HepG2 (cell line): Measurements from ENCODE around the gene AVPR2. TPM values are rescaled to one million over a fixed set of nuclear protein-coding genes. Genes with fewer than 3 reads are reported as not detected.

Source experiments
- EED ChIP-seq: sonication (generic); formaldehyde crosslinking; IDR thresholded peaks from 2 replicates; pipeline ENCODE4 v1.5.0; 2020; ENCODE audit warnings: mild to moderate bottlenecking, missing genetic modification reagents
- HMGA1 ChIP-seq: sonication (generic); formaldehyde crosslinking; conservative IDR thresholded peaks from 2 replicates; pipeline ENCODE4 v1.4.0; 2020; ENCODE audit warnings: missing genetic modification reagents
- IRF2 ChIP-seq: IDR thresholded peaks from 2 replicates; pipeline ENCODE4 v1.6.1; 2018; ENCODE audit warnings: missing genetic modification reagents, missing compliant biosample characterization
- KLF6 ChIP-seq: IDR thresholded peaks from 2 replicates; pipeline ENCODE4 v1.8.0; 2016; ENCODE audit warnings: missing biosample characterization, missing genetic modification reagents
- MED1 ChIP-seq: sonication (generic); formaldehyde crosslinking; IDR thresholded peaks from 2 replicates; pipeline ENCODE4 v1.4.0; 2020; ENCODE audit warnings: missing genetic modification reagents
- MYNN ChIP-seq: sonication (generic); formaldehyde crosslinking; IDR thresholded peaks from 2 replicates; pipeline ENCODE4 v1.4.0; 2020; ENCODE audit warnings: mild to moderate bottlenecking, low read depth, missing genetic modification reagents
- NFYC ChIP-seq: IDR thresholded peaks from 2 replicates; pipeline ENCODE4 v1.6.1; 2016; ENCODE audit warnings: missing genetic modification reagents, missing compliant biosample characterization
- SNRNP70 ChIP-seq: fragments of 200-400 bp; formaldehyde crosslinking; IDR thresholded peaks from 2 replicates; pipeline ENCODE4 v1.6.1; 2017; ENCODE audit warnings: mild to moderate bottlenecking, low read depth, low read length, moderate library complexity
- TAF15 ChIP-seq: fragments of 200-400 bp; formaldehyde crosslinking; IDR thresholded peaks from one replicate; pipeline ENCODE4 v1.6.1; 2018; ENCODE audit warnings: mild to moderate bottlenecking, low read depth, low read length; ENCODE audit not compliant: poor library complexity, severe bottlenecking
- ZC3H4 ChIP-seq: sonication (generic); formaldehyde crosslinking; IDR thresholded peaks from 2 replicates; pipeline ENCODE4 v1.4.0; 2020; ENCODE audit warnings: missing genetic modification reagents, borderline replicate concordance
- ZNF235 ChIP-seq: sonication (generic); formaldehyde crosslinking; IDR thresholded peaks from 2 replicates; pipeline ENCODE4 v1.8.1; 2023; ENCODE audit warnings: mild to moderate bottlenecking, missing genetic modification reagents, borderline replicate concordance
- ZNF615 ChIP-seq: sonication (generic); formaldehyde crosslinking; IDR thresholded peaks from 2 replicates; pipeline ENCODE4 v1.5.0; 2020; ENCODE audit warnings: mild to moderate bottlenecking, missing genetic modification reagents, borderline replicate concordance
- ZNF709 ChIP-seq: sonication (generic); formaldehyde crosslinking; IDR thresholded peaks from 2 replicates; pipeline ENCODE4 v1.5.0; 2020; ENCODE audit warnings: mild to moderate bottlenecking, missing genetic modification reagents
- ZNF780A ChIP-seq: sonication (generic); formaldehyde crosslinking; IDR thresholded peaks from 2 replicates; pipeline ENCODE4 v1.8.0; 2022; ENCODE audit warnings: mild to moderate bottlenecking, missing genetic modification reagents, moderate library complexity
- ZNF841 ChIP-seq: sonication (generic); formaldehyde crosslinking; IDR thresholded peaks from 2 replicates; pipeline ENCODE4 v1.8.1; 2023; ENCODE audit warnings: missing genetic modification reagents, borderline replicate concordance
- ZSCAN25 ChIP-seq: sonication (generic); formaldehyde crosslinking; IDR thresholded peaks from 2 replicates; pipeline ENCODE4 v1.8.0; 2022; ENCODE audit warnings: mild to moderate bottlenecking, missing genetic modification reagents
- polyA plus RNA-seq, 8 experiments: library from polyadenylated mRNA; depleted of rRNA in 3 of 8; stranded (reverse) in 7 of 8; unstranded in 1 of 8; fragments of >200 nt; fragmentation: Illumina TruSeq in 4 of 8; extraction: Trizol in 4 of 8; gene quantifications; 2 replicates each; pipeline versions ENCODE4 v1.2.1 to v1.2.3, GENCODE V29; 2011 to 2016; ENCODE audit warnings: low read depth in 4 of 8, missing spikeins in 1 of 8, mixed read lengths in 1 of 8; ENCODE audit not compliant: insufficient read depth in 1 of 8
- total RNA-seq, 5 experiments: library from RNA; depleted of rRNA; stranded (reverse); fragments of >200 nt; fragmentation: Illumina TruSeq; extraction: Trizol; gene quantifications; 2 replicates each; pipeline ENCODE4 v1.2.3, GENCODE V29; 2016; ENCODE audit warnings: low read depth in 1 of 5
- TF ChIP-seq, protein P1 (sequence below), 2 experiments: fragments of 450-650 bp in 1 of 2; sonication (generic) in 1 of 2; formaldehyde crosslinking; IDR thresholded peaks; 2 replicates each; pipeline versions ENCODE4 v1.5.0 to v1.8.0; 2020 to 2022; ENCODE audit warnings: mild to moderate bottlenecking in 1 of 2, missing genetic modification reagents in 1 of 2
- TF ChIP-seq, protein P2 (sequence below): sonication (generic); formaldehyde crosslinking; IDR thresholded peaks from 2 replicates; pipeline ENCODE4 v1.8.1; 2023; ENCODE audit warnings: mild to moderate bottlenecking, missing genetic modification reagents, borderline replicate concordance
- TF ChIP-seq, protein P3 (sequence below): IDR thresholded peaks from 2 replicates; pipeline ENCODE4 v1.6.1; 2016
- TF ChIP-seq, protein P4 (sequence below): sonication (generic); formaldehyde crosslinking; IDR thresholded peaks from 2 replicates; pipeline ENCODE4 v1.8.0; 2022; ENCODE audit warnings: mild to moderate bottlenecking, missing genetic modification reagents, borderline replicate concordance
- TF ChIP-seq, protein P5 (sequence below): sonication (generic); formaldehyde crosslinking; IDR thresholded peaks from 2 replicates; pipeline ENCODE4 v1.9.0; 2021; ENCODE audit warnings: missing genetic modification reagents, borderline replicate concordance
- TF ChIP-seq, protein P6 (sequence below): sonication (generic); formaldehyde crosslinking; IDR thresholded peaks from 2 replicates; pipeline ENCODE4 v1.5.1; 2020; ENCODE audit warnings: mild to moderate bottlenecking, missing genetic modification reagents, moderate library complexity
- TF ChIP-seq, protein P7 (sequence below): IDR thresholded peaks from 2 replicates; pipeline ENCODE4 v1.6.1; 2016; ENCODE audit warnings: mild to moderate bottlenecking, missing biosample characterization, missing genetic modification reagents

Gene AVPR2
- total and polyA plus RNA-seq, 2 of the 13 experiments (the other 11 are each of a cell fraction or from before 2014, with no cell fraction given) = not detected

DNA sequence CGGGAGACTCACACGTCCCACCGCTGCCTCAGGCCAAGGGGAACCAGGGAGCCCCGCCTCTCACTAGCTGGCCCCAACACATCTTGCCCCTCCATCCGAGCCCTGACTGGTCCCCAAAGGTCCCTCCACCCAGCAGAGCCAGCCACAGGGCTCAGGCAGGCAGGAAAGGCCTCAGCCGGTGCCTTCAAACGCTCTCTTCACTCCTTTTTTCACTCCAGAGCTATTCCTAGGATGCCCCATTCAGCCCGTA is 23.1 kb downstream of the AVPR2 start (continued):
- TF ChIP-seq, protein P1, sequence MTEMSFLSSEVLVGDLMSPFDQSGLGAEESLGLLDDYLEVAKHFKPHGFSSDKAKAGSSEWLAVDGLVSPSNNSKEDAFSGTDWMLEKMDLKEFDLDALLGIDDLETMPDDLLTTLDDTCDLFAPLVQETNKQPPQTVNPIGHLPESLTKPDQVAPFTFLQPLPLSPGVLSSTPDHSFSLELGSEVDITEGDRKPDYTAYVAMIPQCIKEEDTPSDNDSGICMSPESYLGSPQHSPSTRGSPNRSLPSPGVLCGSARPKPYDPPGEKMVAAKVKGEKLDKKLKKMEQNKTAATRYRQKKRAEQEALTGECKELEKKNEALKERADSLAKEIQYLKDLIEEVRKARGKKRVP (CRISPR knock-in tag; IDR thresholded peaks at IDR 0.05) = 0 out of 4 replicates have a peak, but pooled peaks of 1 of the 2 experiments have one; percentile 29
- TF ChIP-seq ZNF709 (CRISPR knock-in tag) (0 out of 2 replicates have a peak, but pooled peaks have one; percentile 6), ZNF780A (no peak), MED1 (CRISPR knock-in tag) (no peak), MYNN (CRISPR knock-in tag) (no peak), NFYC (CRISPR knock-in tag) (no peak), EED (no peak), HMGA1 (no peak), ZNF235 (CRISPR knock-in tag) (no peak), ZNF841 (no peak), TAF15 (no peak), ZNF615 (CRISPR knock-in tag) (no peak), KLF6 (CRISPR knock-in tag) (no peak), ZC3H4 (CRISPR knock-in tag) (peak; percentile 79), SNRNP70 (no peak), IRF2 (CRISPR knock-in tag) (no peak), ZSCAN25 (no peak)
- TF ChIP-seq, protein P2, sequence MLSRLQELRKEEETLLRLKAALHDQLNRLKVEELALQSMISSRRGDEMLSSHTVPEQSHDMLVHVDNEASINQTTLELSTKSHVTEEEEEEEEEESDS = no peak
- TF ChIP-seq, protein P3, sequence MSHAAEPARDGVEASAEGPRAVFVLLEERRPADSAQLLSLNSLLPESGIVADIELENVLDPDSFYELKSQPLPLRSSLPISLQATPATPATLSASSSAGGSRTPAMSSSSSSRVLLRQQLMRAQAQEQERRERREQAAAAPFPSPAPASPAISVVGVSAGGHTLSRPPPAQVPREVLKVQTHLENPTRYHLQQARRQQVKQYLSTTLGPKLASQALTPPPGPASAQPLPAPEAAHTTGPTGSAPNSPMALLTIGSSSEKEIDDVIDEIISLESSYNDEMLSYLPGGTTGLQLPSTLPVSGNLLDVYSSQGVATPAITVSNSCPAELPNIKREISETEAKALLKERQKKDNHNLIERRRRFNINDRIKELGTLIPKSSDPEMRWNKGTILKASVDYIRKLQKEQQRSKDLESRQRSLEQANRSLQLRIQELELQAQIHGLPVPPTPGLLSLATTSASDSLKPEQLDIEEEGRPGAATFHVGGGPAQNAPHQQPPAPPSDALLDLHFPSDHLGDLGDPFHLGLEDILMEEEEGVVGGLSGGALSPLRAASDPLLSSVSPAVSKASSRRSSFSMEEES (CRISPR knock-in tag) = no peak
- TF ChIP-seq, protein P4, sequence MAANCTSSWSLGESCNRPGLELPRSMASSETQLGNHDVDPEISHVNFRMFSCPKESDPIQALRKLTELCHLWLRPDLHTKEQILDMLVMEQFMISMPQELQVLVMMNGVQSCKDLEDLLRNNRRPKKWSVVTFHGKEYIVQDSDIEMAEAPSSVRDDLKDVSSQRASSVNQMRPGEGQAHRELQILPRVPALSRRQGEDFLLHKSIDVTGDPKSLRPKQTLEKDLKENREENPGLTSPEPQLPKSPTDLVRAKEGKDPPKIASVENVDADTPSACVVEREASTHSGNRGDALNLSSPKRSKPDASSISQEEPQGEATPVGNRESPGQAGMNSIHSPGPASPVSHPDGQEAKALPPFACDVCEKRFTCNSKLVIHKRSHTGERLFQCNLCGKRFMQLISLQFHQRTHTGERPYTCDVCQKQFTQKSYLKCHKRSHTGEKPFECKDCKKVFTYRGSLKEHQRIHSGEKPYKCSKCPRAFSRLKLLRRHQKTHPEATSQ (CRISPR knock-in tag) = no peak
- TF ChIP-seq, protein P5, sequence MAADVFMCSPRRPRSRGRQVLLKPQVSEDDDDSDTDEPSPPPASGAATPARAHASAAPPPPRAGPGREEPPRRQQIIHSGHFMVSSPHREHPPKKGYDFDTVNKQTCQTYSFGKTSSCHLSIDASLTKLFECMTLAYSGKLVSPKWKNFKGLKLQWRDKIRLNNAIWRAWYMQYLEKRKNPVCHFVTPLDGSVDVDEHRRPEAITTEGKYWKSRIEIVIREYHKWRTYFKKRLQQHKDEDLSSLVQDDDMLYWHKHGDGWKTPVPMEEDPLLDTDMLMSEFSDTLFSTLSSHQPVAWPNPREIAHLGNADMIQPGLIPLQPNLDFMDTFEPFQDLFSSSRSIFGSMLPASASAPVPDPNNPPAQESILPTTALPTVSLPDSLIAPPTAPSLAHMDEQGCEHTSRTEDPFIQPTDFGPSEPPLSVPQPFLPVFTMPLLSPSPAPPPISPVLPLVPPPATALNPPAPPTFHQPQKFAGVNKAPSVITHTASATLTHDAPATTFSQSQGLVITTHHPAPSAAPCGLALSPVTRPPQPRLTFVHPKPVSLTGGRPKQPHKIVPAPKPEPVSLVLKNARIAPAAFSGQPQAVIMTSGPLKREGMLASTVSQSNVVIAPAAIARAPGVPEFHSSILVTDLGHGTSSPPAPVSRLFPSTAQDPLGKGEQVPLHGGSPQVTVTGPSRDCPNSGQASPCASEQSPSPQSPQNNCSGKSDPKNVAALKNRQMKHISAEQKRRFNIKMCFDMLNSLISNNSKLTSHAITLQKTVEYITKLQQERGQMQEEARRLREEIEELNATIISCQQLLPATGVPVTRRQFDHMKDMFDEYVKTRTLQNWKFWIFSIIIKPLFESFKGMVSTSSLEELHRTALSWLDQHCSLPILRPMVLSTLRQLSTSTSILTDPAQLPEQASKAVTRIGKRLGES (CRISPR knock-in tag) = no peak
- TF ChIP-seq, protein P6, sequence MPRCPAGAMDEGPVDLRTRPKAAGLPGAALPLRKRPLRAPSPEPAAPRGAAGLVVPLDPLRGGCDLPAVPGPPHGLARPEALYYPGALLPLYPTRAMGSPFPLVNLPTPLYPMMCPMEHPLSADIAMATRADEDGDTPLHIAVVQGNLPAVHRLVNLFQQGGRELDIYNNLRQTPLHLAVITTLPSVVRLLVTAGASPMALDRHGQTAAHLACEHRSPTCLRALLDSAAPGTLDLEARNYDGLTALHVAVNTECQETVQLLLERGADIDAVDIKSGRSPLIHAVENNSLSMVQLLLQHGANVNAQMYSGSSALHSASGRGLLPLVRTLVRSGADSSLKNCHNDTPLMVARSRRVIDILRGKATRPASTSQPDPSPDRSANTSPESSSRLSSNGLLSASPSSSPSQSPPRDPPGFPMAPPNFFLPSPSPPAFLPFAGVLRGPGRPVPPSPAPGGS (CRISPR knock-in tag) = 0 out of 2 replicates have a peak, but pooled peaks have one; percentile 11
- TF ChIP-seq, protein P7, sequence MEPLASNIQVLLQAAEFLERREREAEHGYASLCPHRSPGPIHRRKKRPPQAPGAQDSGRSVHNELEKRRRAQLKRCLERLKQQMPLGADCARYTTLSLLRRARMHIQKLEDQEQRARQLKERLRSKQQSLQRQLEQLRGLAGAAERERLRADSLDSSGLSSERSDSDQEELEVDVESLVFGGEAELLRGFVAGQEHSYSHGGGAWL (CRISPR knock-in tag) = 0 out of 2 replicates have a peak, but pooled peaks have one; percentile 5
